Ovary (tissue), 3 donors: ENCODE results near the gene VARS2.

Source experiments
- CTCF ChIP-seq, 3 donors: fragments of 450-650 bp in 2 of 3; fragments of 200-600 bp in 1 of 3; IDR thresholded peaks; one replicate each; pipeline versions ENCODE4 v1.5.1 to v1.8.0; 2016 to 2022; ENCODE audit warnings: antibody characterized with exemption in 3 of 3, mild to moderate bottlenecking in 1 of 3
- POLR2A ChIP-seq: fragments of 450-650 bp; IDR thresholded peaks from one replicate; pipeline ENCODE4 v1.6.1; 2017; ENCODE audit warnings: antibody characterized with exemption, mild to moderate bottlenecking, moderate library complexity
- donor health status: DM: no; HTN: no; CAD: no.

GRCh38 chr6:30885481-30885998 lies 28.5 kb upstream of the VARS2 start:
- TF ChIP-seq CTCF (IDR thresholded peaks at IDR 0.05) (no peak), POLR2A (no peak)
